CD4-positive, alpha-beta T cell treated with Interleukin-12 subunit alpha and Interleukin-12 subunit beta, for 1 hour (primary cell): ENCODE data around the gene PLXDC2.

ENCODE experiments used
- DNase-seq: peaks from one replicate; pipeline ENCODE4 v3.0.0-alpha.2; 2020

PLXDC2 gene

DNA sequence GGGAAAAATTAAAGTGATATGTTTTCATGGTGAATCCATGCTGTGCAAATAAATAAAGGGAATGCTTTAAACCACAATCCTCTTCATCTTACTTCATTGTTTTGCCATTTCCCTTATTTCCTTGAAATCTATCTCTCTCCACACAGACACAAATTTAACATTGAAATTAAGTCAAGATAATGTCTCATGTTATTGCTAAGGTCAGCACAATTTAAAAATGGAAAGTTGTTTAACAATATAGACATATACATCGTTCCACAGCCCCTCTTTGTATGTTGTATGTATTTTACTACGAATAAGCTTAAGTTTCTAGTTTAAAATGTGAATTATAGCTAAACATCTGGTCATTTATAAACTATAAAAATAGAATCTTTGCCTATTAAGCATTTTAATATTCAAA is 256.9 kb downstream of the PLXDC2 start:
- DNase-seq = no peak

DNA sequence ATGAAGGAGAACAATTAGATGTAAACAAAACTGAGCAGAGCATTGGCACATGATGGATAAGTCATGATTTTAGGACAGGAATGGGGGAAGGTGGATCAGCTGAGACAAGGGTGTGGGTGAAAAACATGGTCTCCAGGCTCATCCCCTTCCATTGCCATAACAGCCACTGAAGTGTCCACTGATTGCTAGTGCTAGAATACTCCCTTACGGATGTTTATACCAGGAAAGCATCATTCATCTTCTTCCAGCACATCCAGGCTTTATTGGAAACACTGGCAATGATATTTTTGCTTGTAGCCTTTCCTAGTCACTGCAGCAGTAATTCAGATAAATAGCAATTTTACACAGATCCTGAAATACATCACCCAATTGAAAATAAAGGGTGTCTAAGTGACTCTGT is 259.5 kb downstream of the PLXDC2 start:
- DNase-seq = no peak

DNA sequence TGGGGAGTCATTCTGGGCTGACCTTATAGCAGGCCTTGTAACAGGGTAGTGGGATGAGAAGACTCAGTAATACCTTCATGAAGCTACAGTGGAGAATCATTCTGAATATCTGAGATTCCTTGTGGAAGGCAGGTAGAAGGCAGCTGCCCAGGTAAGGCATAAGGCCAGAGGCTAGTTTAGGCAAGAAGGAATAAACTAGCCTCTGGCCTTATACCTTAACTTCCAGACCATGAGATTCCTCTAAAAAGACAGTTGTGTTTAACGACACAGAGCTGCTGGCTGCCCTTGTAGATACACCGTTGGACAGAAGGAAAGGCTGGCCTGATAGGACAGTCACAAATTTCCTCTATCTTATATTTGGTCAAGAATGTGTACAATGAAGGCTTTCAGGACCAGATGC is 268.2 kb downstream of the PLXDC2 start:
- DNase-seq = no peak

DNA sequence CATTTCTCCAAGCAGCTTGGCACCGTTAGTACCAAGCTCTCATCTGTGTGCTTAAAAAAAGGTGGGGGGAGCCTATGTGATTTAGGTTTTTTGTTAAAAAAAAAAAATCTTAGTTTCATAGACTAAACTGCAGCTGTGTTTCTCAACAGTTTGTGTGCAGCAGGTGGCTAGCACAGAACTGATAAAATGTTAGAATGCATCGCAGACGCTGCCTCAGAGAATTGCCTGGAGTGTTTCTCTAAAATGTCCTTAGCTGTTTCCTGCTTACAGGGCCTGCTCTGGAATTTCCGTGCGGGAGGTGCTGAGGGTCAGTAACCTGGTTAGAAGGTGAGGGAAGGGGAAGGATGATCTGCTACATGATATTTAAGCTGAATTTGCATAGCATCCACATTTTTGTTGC is 268.9 kb downstream of the PLXDC2 start:
- no peak for DNase-seq

DNA sequence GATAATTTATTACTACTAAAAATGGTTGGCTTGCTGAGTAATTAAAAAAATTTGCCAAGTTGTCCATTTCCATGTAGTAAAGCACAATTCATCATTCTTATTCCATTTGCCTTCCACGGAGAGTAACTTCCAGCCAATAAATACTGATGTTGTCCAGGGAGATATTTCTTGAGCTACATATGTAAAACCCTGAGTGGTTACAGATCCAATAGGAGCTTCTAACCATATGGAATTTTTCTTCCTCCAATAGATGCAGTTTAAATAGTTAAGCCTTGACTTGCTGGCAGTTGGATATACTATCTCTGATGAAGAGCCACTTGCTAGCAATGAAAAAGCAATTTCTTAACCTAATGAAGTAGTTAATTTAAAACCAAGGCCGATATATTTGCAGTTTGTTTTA is 271.1 kb downstream of the PLXDC2 start:
- no peak for DNase-seq

DNA sequence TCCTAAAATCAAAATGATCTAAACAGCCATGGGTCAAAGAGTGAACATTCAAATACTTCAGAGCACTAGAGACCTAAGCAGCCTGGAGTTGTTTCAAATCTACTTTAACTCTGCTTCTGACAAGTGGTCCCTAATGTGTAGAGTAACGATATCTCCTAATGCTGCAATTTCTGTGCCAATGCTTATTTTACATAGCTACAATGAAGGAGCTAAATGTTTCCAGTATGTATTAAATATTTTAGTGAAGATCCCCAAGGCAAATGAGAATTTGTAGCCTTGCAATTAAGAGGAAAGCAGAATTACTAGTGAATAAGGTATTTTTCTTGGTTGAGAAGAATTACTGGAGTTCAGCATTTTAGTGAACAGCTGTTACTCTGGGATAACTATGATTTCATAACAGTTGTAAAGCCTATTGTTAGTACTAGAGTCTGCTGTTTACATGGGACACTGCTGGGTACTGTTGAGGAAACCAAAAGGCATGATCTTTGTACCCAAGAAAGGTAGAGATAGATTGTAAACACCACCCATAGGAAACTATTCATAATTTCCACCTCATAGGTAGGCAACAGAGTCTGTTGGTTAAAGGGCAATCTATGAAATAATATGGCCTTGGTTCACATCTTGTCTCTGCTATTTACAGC is 271.9 kb downstream of the PLXDC2 start:
- no peak for DNase-seq

DNA sequence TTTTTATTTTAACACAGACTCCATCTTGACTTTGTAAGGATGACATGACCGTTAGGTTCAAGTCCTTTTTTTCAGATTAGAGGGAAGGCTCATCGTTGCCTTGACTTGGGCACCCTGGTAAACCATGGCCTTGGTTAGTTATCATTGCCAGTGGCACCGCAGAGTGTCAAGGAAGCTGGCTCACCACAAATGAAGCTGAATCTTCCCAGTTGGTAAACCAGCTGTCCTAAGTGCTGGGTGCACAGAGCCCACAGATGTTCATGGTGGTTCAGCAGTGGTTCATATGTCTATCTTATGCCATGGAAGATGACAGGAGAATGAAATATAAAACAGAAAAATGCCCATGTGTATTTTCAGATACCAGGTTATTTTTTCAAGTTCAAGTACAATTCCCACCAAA is 273.6 kb downstream of the PLXDC2 start:
- no peak for DNase-seq

DNA sequence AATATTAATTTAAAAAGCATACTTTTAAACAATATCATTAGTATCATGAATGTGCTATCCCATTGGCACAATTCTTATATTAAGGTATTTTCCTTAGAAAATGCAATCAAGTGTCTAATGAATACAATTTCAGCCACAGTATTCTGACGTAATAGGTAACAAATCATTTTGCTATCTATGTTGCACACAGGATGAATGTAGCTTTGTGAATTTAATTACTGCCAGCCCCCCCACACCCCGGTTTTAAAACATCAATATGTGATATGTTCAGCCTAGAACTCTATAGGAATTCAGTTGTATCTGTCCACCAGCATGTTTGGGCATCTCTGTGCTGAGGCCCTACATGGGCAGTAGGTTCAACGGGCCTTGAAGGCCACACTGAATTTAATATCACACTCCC is 274.6 kb downstream of the PLXDC2 start:
- no peak for DNase-seq

DNA sequence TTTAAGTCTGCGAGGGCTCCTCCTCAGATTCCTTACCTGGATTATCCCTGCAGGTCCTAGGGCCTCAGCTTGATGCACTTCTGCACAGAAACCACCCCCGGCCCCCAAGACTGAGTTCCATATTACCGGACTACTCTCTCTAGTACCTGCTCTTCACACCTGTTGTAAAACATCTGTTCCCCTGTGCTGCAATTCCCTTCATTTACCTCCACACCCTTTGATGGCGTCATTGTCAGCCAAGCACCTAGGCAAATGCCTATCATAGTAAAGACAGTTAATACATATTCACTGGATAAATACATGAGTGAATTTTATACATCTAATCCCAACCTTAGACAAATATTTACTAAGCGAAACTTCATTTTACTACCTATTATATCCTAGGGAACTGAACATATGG is 275.5 kb downstream of the PLXDC2 start:
- no peak for DNase-seq

DNA sequence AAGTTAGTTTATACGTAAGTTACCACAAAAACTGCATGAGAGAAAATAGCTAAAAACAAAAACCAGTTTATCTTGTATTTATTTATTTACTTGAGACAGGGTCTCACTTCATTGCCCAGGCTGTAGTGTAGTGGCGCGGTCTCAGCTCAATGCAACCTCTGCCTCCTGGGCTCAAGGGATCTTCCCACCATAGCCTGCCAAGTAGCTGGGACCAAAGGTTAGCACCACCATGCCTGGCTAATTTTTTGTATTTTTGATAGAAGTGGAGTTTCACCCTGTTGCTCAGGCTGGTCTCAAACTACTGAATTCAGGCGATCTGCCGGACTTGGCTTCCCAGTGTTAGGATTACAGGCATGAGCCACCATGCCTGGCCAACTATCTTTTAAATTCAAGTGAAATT is 277.4 kb downstream of the PLXDC2 start:
- DNase-seq = no peak

DNA sequence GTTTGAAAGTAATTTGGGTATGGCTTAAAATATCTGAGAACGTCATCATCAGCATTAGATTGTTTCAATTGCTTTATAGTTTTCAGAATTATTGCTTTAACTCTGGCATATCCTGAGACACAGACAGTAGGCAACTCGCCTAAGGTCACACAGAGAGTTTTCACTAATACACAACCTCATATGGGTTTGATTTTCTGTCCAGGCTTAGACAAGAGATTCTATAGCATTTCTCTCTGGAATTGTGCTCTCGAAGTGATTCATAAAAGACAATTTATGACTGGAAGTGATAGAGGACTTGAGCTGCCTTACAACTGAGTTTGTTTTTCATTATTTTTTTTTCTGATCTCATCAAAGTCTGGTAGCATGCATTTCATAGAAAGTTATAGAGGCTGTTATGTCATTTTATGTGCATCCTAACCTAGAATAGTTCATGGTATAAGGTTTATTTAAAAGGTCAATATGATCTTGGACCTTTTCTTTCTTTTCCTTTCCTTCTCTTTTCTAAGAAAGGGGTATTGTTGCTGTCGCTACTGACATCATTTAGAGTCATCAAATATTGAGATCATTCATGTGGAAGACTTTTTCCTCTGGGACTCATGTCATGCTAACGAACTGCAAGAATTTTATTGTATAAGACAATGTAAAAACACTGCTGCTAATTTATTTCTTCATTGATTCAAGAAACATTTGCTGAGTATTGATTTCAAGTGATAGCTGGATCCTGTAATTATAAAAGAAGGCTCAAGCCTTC is 278.2 kb downstream of the PLXDC2 start:
- DNase-seq = no peak

DNA sequence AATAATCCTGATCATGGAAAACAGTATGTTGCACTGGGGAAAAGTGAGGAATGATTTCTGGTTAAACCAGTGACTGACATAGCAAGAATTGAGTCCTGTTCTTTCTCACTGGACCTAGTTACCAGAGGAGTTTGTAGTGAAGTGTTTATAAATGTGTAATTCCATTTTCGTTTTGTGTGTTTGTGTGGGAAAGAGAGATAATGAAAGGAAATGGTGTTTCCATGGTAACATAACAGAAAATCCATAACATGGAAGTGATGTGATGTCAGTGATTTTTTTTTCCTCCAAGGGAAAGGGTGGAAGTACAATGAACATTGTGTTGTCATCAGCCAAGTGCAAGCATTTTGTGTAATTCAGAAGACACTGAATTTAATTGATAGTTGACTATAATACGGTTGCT is 283.9 kb downstream of the PLXDC2 start:
- DNase-seq = no peak

DNA sequence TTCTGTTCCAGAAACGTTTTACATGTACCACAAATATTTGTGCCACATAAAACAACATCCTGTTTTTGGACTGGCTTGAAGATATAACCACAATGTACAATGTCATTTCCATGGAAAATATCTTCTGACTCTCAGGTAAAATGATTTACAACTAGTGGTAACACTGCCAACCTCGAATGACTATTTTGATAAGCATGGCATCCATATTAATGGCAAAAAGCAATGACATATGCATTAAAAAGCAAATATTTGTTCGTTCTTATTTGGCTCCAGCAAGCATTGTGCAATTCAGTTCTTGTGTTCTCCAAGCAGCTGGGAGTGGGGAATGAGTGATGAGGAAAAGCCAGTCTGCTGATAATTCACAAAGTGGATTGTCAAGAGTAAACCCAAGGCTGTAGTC is 289.0 kb downstream of the PLXDC2 start:
- DNase-seq = no peak

DNA sequence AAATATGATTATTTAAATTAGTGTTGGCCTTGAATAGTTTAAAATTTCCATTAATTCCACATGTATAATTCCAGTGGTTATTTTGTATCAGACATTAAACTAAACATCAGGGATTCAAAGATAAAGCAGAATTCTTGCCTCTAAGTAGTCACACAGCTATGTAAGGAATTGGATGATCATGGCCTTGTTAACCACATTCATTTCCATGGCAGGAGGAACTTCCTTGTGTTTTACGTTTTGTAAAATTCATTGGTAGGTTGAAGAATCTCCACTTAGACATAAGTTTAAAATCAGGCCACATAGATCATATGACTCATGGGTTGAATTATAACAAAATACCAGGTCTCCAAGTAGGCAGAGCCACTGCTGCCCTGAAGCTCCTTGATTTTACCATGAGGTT is 289.7 kb downstream of the PLXDC2 start:
- DNase-seq = no peak

DNA sequence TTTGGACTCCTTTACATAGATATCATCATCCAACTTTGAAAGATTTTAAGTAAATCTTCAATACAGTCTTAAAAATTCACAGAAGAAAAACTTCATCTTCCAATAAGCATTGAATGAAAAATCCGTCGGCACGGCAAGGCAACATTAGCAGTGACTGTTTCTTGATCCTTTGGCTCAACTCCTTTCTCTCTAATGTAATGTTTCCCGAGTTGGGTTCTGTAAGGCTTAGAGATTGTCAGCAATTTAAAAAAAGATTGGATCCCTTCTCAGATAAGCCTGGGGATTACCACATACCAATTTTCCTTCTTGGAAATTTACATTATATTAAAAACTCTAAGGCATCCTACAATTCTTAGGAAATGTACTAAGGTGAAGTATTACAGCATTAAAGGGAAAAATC is 291.8 kb downstream of the PLXDC2 start:
- no peak for DNase-seq

DNA sequence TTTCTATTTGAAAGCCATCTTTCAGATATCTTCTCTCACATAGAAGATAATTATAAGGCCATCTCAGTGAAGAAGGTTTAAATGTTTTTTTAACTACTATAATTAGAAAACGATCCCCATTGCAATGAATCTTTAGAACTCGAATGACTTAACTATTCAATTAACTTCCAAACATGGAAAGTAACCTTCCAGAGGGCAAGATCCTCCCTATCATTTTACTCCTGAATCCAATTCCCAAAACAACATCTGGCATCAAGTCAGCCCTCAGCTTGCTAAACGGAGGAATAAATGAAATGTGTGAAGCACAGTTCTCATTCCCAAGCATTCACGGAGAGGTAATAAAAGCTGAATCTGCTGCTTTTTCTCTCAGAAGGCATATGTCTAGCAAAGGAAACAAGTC is 293.4 kb downstream of the PLXDC2 start:
- DNase-seq = no peak

DNA sequence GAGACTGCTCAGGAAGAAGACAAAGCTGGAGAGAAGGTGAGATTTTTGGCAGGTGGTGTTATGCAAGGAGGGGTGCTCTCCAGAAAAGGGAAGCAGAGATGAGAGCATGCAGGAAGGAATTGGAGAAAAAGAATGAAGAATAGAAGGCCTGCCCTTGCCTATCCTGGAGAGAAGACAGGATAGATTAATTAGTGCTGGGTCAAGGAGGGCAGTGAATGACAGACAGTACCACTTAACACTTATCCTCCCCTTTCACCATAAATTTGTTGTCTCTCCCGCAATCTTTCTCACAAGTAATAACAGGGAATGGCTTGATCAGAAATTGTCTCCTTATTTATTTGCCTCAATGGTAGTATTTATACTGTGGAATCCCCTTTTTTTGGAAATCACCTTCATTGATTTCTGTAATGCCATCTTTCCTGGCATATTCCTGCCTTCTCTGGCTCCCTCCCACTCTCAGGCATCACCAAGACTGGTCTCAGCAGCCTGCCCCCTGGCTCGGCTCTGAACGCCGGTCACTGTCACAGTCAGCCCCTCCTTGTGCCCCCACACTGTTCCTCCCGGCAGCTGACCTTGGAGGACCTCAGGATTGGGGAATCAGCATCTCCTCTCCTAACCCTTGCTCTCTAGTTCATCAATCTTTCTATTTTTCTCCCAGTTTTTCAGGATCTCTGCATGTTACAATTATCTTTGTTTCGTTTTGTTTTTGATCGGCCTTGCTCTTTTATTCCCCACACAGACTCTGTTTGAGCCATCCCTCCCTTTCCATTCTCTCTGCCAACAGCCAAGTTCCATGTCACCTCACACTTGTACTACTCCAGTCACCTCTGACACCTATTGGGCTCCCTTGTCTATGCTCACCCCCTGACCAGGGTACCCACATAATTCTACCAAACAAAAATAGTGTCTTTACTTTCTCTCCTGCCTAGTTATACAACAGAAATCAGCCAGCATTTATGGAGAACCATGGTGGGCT is 294.2 kb downstream of the PLXDC2 start:
- no peak for DNase-seq

DNA sequence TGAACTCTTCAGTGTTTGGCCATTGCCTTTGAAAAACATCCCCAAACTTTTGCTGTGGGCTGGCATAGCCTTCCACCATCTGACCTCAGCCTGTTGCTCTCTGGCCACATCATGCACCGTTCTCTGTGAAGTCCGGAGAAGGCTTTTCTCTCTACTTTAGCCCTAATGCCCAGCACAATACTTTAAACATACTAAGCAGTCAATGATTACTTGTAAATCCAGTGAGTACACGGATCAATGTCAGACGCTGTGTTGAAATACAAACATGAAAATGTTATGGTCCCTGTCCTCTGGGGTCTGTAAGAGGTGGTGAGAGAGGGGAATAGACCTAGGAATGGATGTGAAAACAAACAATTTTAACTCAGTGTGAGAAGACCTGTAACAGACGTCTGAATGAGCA is 297.9 kb downstream of the PLXDC2 start:
- DNase-seq = no peak

DNA sequence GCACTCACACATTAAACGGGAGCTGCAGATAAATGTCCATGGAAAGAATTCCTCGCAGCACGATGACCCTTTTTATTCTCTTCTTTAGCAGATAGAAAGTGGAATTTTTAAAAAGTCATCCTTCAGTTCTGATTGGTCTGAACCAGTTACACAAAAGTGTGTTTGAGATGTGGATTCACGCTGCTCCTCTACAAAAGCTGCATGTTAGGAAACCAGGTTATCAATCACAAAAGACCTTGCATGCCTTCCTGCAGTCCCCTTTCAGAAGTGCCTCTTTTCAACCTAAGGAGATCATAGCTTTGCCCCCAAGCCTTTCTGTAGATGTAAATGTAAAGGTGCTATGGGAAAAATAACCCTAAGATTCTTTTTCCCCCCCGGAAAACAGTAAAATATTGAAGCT is 299.7 kb downstream of the PLXDC2 start:
- no peak for DNase-seq

DNA sequence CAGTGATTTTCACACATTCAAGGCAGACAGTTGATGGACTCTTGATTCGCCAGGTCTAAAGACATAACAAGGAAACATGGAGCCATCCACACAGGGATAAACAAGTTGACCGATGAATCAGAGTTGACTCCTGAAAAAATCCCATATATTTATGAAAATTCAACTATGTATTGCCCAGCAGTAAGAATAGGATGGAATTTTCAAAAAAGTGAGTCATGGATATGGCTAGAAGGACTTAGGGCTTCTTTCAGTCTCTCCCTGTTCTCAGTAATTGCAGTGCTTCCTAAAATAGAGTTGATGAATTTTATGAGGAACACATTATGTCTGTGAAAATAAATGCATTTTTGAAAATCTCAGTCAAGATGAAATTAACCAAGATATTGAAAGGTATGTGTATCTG is 301.2 kb downstream of the PLXDC2 start:
- DNase-seq = no peak

DNA sequence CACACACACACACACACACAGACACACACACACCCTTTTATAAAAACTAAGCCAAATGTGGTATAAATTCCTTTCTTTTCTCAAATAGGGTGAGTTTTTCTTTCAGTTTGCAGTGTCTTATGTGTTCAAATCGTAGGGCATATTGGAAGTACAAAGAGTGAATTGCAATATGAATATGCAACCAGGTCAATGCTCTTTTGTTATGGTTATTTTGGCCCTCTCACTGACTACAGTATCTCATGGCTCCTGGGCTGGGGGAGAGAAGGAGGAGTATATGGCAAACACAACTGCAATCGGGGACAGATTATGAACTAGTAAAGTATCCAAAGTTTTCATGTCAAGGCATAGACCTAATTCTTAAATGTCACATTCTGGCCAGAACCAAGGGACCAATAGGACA is 301.9 kb downstream of the PLXDC2 start:
- DNase-seq = no peak

DNA sequence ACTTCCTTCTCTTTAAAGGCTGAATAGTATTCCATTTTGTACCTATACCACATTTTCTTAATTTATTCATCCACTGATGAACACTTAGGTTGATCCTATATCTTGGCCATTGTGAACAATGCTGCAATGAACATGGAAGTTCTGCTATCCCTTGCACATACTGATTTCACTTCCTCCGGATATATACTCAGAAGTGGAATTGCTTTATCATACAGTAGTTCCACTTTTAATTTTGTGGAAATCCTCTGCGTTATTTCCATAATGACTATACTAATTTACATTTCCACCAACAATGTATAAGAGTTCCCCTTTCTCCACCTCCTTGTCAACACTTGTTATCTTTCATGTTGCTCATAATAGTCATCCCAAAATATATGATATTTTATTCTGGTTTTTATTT is 312.6 kb downstream of the PLXDC2 start:
- no peak for DNase-seq

DNA sequence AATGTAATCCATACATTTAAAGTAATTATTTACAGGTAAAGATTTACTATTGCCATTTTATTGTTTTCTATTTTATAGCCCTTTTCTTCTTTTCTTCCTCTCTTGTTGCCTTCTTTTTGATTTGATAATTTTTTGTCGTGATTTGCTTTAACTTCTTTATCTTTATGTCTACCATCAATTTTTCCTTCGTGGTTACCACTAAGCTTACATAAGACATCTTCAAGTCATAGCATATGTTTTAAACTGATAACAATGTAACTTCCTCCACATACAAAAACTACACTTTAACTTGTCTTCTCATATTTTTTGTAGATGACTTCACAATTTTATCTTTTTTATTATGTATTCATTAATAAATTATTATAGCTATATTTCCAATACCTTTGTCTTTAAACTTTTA is 316.6 kb downstream of the PLXDC2 start:
- no peak for DNase-seq

DNA sequence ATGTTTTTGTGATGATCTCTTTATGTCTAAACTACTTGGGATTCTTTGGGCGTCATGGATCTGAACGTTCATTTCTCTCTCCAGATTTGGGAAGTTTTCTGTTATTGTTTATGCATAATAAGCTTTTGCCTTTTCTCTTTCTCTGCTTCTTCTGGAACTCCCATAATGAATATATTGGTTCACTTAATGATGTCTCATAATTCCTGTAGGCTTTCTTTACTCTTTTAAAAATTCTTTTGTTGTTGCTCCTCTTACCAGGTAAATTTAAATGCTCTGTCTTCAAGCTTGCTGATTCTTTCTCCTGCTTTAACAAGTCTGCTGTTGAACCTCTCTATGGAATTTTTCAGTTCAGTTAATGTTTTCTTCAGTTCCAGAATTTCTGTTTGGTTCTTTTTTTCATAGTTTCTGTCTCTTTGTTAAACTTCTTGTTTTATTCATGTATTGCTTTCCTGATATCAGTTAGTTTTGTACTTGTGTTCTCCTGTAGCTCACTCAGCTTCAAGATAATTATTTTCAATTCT is 317.5 kb downstream of the PLXDC2 start:
- no peak for DNase-seq
